CD4-positive, alpha-beta memory T cell (primary cell): ENCODE measurements around the gene FAM3A. TPM values are rescaled to one million over a fixed set of nuclear protein-coding genes. Genes with fewer than 3 reads are reported as not detected.
A peak's percentile ranks its signal among the peaks of the same experiment; 100 is the strongest.
"Not testable (repeated sequence)": the region's sequence is repeated elsewhere in the genome, so short reads cannot be mapped to it uniquely, and the experiment has no call there.

Experiments
- CTCF ChIA-PET: fragments of 350-600 bp; sonication (Branson Sonifier 250); formaldehyde crosslinking; loops from one replicate; lab custom pipeline; 2021; ENCODE audit warnings: inconsistent platforms; ENCODE audit not compliant: partially characterized antibody; lab: Charles Lee
- POLR2A ChIA-PET: fragments of 350-600 bp; sonication (Branson Sonifier 250); formaldehyde crosslinking; loops from one replicate; lab custom pipeline; 2021; ENCODE audit not compliant: partially characterized antibody; lab: Charles Lee
- DNase-seq, 5 donors: peaks; one replicate each; pipeline versions ENCODE4 v3.0.0 to v3.0.0-alpha.2; 2020 to 2022; ENCODE audit warnings: mixed read lengths in 1 of 5
- H3K27ac ChIP-seq: one replicate; pipeline ENCODE4 v1.7.0; 2013; ENCODE audit warnings: low read depth, low read length
- H3K27me3 ChIP-seq: 2 replicates; pipeline ENCODE4 v1.7.0; 2013; ENCODE audit warnings: mild to moderate bottlenecking, low read length, moderate library complexity; ENCODE audit not compliant: insufficient read depth
- H3K36me3 ChIP-seq: 2 replicates; pipeline ENCODE4 v1.7.0; 2013; ENCODE audit warnings: mild to moderate bottlenecking, low read length, moderate library complexity; ENCODE audit not compliant: insufficient read depth
- H3K4me1 ChIP-seq: 2 replicates; pipeline ENCODE4 v1.7.0; 2013; ENCODE audit warnings: mild to moderate bottlenecking, low read length, moderate library complexity; ENCODE audit not compliant: insufficient read depth
- H3K4me3 ChIP-seq, 2 donors: one replicate each; pipeline ENCODE4 v1.7.0; 2013; ENCODE audit warnings: low read length in 2 of 2, mild to moderate bottlenecking in 1 of 2
- H3K9me3 ChIP-seq, 2 donors: one replicate each; pipeline ENCODE4 v1.7.0; 2013; ENCODE audit warnings: low read length in 2 of 2, control low read depth in 1 of 2; ENCODE audit not compliant: control insufficient read depth in 1 of 2
- H3K27ac Mint-ChIP-seq, 7 donors: one replicate each; pipeline ENCODE4 v1.8.0; 2020 to 2021; ENCODE audit warnings: mixed read lengths in 7 of 7, mild to moderate bottlenecking in 6 of 7, inconsistent platforms in 3 of 7, moderate library complexity in 3 of 7
- H3K27me3 Mint-ChIP-seq, 2 donors: one replicate each; pipeline ENCODE4 v1.8.0; 2020 to 2021; ENCODE audit warnings: mixed read lengths in 2 of 2
- H3K36me3 Mint-ChIP-seq, 2 donors: one replicate each; pipeline ENCODE4 v1.8.0; 2020 to 2021; ENCODE audit warnings: mixed read lengths in 2 of 2, inconsistent platforms in 1 of 2, mild to moderate bottlenecking in 1 of 2
- H3K4me1 Mint-ChIP-seq, 4 donors: one replicate each; pipeline ENCODE4 v1.8.0; 2020 to 2021; ENCODE audit warnings: mixed read lengths in 4 of 4, mild to moderate bottlenecking in 1 of 4
- H3K4me3 Mint-ChIP-seq, 8 donors: one replicate each; pipeline ENCODE4 v1.8.0; 2020 to 2021; ENCODE audit warnings: mixed read lengths in 8 of 8, mild to moderate bottlenecking in 7 of 8, moderate library complexity in 6 of 8, inconsistent platforms in 3 of 8
- H3K9me3 Mint-ChIP-seq, 8 donors: one replicate each; pipeline ENCODE4 v1.8.0; 2020 to 2021; ENCODE audit warnings: mixed read lengths in 8 of 8, mild to moderate bottlenecking in 5 of 8, inconsistent platforms in 3 of 8, moderate library complexity in 1 of 8
- intact Hi-C: fragments of 100-400 bp; cut with micrococcal nuclease; formaldehyde crosslinking; loops from one replicate; pipeline ENCODE4 v1.15.1; 2023
- polyA plus RNA-seq, 2 donors: library from polyadenylated mRNA; unstranded; fragments of 300-500 nt; fragmentation: Illumina TruSeq; gene quantifications; one replicate each; pipeline ENCODE4 v1.2.3, GENCODE V29; 2021
- total RNA-seq, 2 experiments: library from RNA; stranded (reverse); gene quantifications; one replicate each; pipeline ENCODE4 v1.2.3, GENCODE V29; 2021

Gene FAM3A
- total and polyA plus RNA-seq, 4 experiments from 2014 or later = 18.4 to 51.8 (median 35.6) TPM

DNA sequence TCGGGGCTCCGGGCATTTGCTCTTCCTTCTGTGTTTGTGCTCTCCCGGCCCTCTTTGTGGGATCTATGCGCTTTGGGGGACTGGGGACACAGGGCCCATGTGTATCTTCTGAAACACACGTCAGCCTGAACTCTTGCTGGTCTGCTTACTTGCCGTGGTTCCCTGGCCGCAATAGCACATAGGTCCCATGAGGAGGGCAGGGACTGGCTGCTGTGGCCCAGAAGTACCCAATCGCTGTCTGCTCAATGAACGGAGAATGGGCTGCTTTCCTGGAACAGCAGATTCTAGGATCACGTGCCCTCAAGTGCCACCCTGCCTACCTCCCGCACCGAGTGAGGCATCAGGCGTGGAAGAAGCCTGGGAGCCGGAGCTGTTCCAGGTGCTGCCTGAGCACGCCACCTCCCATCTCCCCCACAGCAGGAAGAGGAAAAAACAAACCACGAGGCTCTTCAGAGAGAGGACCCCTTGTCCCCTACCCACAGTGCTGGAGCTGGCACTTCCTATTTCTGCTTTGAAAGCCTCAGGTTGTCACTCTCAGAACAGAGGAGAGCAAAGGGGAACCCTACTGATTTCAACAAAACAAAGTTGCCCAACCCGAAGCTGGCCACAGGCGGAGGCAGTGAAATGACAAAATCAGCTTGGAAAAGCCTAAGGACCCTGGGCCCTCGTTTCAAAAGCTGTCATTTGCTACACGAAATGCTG, 26.8 kb upstream of the FAM3A start:
- ChIA-PET CTCF (interaction anchor here (1.0 to 1.9 kb wide), 4 partner anchors 8 to 529 kb away, joined by 3 to 7 read pairs (median 4); no protein-coding TSS in a partner anchor), POLR2A (interaction anchor here (0.8 to 1.2 kb wide), 2 partner anchors 145 to 172 kb away, joined by 3 read pairs; partner anchors contain the start of gene RPL10)
- no peak overlapping the region for H3K4me3 ChIP-seq
- Mint-ChIP-seq H3K36me3 (peaks cover 0 to 10% of the 10 kb centered on the region in 2 donors), H3K9me3 (peaks cover 0 to 2% (median 0%) of the 10 kb centered on the region in 8 donors), H3K4me3 (peak overlapping the region in 7 of 8 donors; percentile 17 to 64 (median 43)), H3K27ac (peak overlapping the region in 6 of 7 donors; percentile 43 to 88 (median 70)), H3K27me3 (no peaks in the 10 kb centered on the region), H3K4me1 (peaks cover 10 to 35% (median 10%) of the 10 kb centered on the region in 4 donors)
- H3K27me3 ChIP-seq = no peaks in the 10 kb centered on the region
- DNase-seq = no peak
- H3K27ac ChIP-seq = no peak overlapping the region
- no peaks in the 10 kb centered on the region for H3K9me3 ChIP-seq
- peaks cover 8% of the 10 kb centered on the region for H3K36me3 ChIP-seq
- peaks cover 20% of the 10 kb centered on the region for H3K4me1 ChIP-seq
- intact Hi-C loops = no loop called here

DNA sequence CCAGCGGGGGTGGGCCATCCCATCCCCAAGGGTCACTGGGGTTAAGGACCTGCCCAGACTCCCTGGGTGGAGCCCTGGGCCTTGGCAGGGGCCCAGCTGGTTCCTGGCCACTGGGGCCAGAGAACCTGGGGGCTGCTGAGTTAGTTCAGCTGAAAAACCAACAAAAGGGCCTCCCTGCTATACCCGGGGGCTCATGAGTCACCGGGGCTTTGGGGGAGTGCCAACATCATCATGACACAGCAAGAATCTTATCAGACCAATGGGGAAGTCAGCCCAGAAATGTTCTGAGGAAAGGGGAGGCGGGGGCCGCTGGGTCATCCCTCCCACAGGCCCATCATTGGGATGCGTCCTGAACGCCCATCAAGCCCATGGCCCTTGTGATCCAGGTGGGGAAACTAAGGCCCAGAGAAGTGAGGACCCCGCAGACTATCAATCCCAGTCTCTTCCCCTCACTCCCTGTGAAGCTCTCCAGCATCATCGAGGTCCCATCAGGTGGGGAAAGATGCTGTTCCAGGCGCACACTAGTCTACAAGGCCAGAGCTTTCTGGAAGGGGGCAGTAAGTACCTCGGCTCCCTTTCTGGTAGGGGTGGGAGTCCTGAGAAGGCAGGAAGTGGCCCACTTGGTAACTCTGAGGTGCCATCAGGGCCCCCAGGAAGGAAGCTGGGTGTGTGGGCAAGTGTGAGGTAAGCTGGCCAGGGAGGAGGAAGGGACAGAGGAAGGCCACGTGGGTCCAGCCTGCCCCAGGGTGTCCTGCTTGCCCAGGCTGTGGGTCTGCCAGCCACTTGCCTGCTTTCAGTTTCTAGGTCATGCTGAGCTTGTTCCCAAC, 26.1 kb upstream of the FAM3A start:
- intact Hi-C loops = no loop called here
- ChIA-PET CTCF (interaction anchor here (1.9 kb wide), 1 partner anchor 15 kb away, joined by 7 read pairs; no protein-coding TSS in a partner anchor), POLR2A (interaction anchor here (1.2 kb wide), 1 partner anchor 171 kb away, joined by 3 read pairs; no protein-coding TSS in a partner anchor)
- H3K9me3 Mint-ChIP-seq = peaks cover 0 to 2% (median 0%) of the 10 kb centered on the region in 8 donors
- no peaks in the 10 kb centered on the region for H3K27me3 ChIP-seq
- no peak for DNase-seq
- H3K27me3 Mint-ChIP-seq = no peaks in the 10 kb centered on the region
- H3K27ac ChIP-seq = no peak overlapping the region
- peaks cover 0 to 6% of the 10 kb centered on the region in 2 donors for H3K36me3 Mint-ChIP-seq
- H3K4me3 ChIP-seq = no peak overlapping the region
- H3K36me3 ChIP-seq = peaks cover 8% of the 10 kb centered on the region
- H3K4me3 Mint-ChIP-seq = peak overlapping the region in 1 of 8 donors; percentile 21
- H3K27ac Mint-ChIP-seq = peak overlapping the region in 4 of 7 donors; percentile 68 to 88 (median 76)
- no peaks in the 10 kb centered on the region for H3K9me3 ChIP-seq
- peaks cover 20% of the 10 kb centered on the region for H3K4me1 ChIP-seq
- H3K4me1 Mint-ChIP-seq = peaks cover 8 to 34% (median 9%) of the 10 kb centered on the region in 4 donors

DNA sequence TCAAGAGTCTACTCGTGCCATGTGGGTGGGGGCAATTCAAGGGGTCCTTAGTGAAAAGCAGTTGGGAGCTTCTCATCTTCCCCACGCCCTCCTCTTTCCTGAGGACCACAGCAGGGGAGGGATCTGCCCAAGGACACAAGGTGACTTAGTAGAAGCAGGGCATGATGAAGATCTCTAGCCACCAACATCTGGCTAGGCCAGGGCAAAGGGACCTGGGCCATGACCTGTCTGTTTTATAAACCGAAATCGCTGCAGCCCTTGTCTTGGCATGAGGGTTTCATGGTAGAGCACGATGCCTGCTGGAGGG, 25.5 kb upstream of the FAM3A start:
- ChIA-PET CTCF (no interaction called here), POLR2A (no interaction called here)
- Histone ChIP-seq H3K4me1 (peaks cover 20% of the 10 kb centered on the region), H3K27me3 (no peaks in the 10 kb centered on the region), H3K27ac (no peak overlapping the region), H3K36me3 (peaks cover 8% of the 10 kb centered on the region), H3K4me3 (no peak overlapping the region), H3K9me3 (no peaks in the 10 kb centered on the region)
- DNase-seq = no peak
- Mint-ChIP-seq H3K27me3 (no peaks in the 10 kb centered on the region), H3K9me3 (peaks cover 0 to 2% (median 0%) of the 10 kb centered on the region in 8 donors), H3K4me3 (no peak overlapping the region), H3K27ac (no peak overlapping the region), H3K36me3 (peaks cover 0 to 5% of the 10 kb centered on the region in 2 donors), H3K4me1 (peaks cover 8 to 34% (median 9%) of the 10 kb centered on the region in 4 donors)
- intact Hi-C loops = no loop called here

DNA sequence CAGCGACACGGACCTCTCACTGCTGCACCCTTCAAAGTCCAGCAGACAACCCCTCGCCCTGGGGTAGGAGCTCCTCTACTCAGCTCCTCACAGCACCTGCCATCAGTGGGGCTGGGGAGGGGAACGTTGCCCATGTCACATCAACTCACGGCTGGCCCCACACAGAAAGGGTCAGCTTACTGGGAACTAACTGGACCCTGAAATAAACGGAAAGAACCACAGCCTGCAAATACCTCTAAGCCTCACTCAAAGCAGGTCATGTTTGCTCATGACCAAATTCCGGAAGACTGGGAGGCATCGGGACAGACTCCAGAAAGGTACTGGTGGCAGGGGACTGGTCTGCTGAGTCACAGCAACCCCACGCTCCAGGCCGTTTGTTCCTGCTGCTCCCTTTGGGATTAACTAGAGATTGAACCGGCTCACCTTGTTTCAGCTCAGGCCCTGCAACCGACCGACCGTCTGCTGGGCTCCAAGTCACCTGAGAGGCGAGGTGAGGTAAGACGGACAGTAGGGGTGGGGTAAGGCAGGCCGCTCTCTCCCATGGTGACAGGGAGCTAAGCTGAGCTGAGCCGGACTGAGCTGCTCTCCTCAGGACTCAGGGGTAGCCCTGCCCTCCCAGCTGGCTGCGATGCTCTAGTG, 25.0 kb upstream of the FAM3A start:
- CTCF ChIA-PET = no interaction called here

DNA sequence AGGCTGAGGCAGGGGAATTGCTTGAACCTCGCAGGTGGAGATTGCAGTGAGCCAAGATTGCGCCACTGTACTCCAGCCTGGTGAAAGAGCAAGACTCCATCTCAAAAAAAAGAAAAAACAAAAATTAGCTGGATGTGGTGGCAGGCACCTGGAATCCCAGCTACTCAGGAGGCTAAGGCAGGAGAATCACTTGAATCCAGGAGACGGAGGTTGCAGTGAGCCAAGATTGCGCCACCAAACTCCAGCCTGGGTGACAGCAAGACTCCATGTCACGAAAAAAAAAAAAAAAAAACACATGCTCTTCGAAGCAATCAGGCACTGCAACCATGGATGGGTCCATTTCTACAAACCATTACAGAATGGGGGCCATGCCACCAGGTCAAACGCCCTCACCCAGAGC, 24.3 kb upstream of the FAM3A start:
- peaks cover 5 to 23% (median 7%) of the 10 kb centered on the region in 4 donors for H3K4me1 Mint-ChIP-seq
- H3K9me3 ChIP-seq, CTCF ChIA-PET, intact Hi-C loops, H3K36me3 Mint-ChIP-seq, H3K36me3 ChIP-seq, H3K27ac ChIP-seq, H3K4me3 ChIP-seq, H3K9me3 Mint-ChIP-seq, POLR2A ChIA-PET, H3K4me3 Mint-ChIP-seq, DNase-seq, H3K27me3 Mint-ChIP-seq, H3K27me3 ChIP-seq: not testable (repeated sequence)
- peak overlapping the region in 1 of 7 donors; percentile 73 for H3K27ac Mint-ChIP-seq
- peaks cover 13% of the 10 kb centered on the region for H3K4me1 ChIP-seq

More for the DNA sequence above, 25.0 kb upstream of the FAM3A start:
- Histone ChIP-seq H3K36me3 (peaks cover 8% of the 10 kb centered on the region), H3K27ac (no peak overlapping the region), H3K9me3 (no peaks in the 10 kb centered on the region), H3K27me3 (no peaks in the 10 kb centered on the region), H3K4me1 (peaks cover 16% of the 10 kb centered on the region), H3K4me3 (no peak overlapping the region)
- Mint-ChIP-seq H3K4me1 (peaks cover 7 to 29% (median 8%) of the 10 kb centered on the region in 4 donors), H3K36me3 (peaks cover 0 to 5% of the 10 kb centered on the region in 2 donors), H3K27me3 (no peaks in the 10 kb centered on the region), H3K27ac (peak overlapping the region in 1 of 7 donors; percentile 73), H3K4me3 (no peak overlapping the region), H3K9me3 (peaks cover 0 to 2% (median 0%) of the 10 kb centered on the region in 8 donors)
- DNase-seq = no peak
- POLR2A ChIA-PET = interaction anchor here (0.8 kb wide), 1 partner anchor 232 kb away, joined by 4 read pairs; no protein-coding TSS in a partner anchor
- intact Hi-C loops = no loop called here

DNA sequence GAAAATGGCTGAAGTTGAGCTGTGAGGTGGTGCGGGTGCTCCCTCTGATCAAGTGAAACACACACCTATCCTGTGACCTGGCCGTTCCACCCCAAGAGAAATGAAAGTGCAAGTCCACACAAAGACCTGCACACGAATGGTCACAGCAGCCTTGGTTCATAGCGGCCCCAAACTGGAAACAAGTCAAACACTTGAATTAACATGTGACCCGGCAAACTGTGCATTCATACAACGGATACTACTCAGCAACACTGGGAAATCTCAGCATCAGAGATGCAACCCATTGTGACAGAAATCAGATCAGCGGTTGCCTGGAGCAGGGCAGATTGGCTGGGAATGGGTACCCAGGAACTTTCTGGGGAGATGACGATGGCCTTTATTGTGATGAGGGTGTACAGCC, 23.0 kb upstream of the FAM3A start:
- Histone ChIP-seq H3K27me3 (no peaks in the 10 kb centered on the region), H3K27ac (no peak overlapping the region), H3K36me3 (peaks cover 3% of the 10 kb centered on the region), H3K4me3 (no peak overlapping the region), H3K4me1 (peaks cover 21% of the 10 kb centered on the region), H3K9me3 (no peaks in the 10 kb centered on the region)
- H3K9me3 Mint-ChIP-seq = peaks cover 0 to 2% (median 0%) of the 10 kb centered on the region in 8 donors
- no peak for DNase-seq
- H3K36me3 Mint-ChIP-seq = peaks cover 0 to 11% of the 10 kb centered on the region in 2 donors
- H3K4me3 Mint-ChIP-seq = no peak overlapping the region
- H3K27ac Mint-ChIP-seq = no peak overlapping the region
- CTCF ChIA-PET = interaction anchor here (1.6 kb wide), 1 partner anchor 12 kb away, joined by 4 read pairs; no protein-coding TSS in a partner anchor
- no peaks in the 10 kb centered on the region for H3K27me3 Mint-ChIP-seq
- intact Hi-C loops = no loop called here
- POLR2A ChIA-PET = no interaction called here
- peaks cover 7 to 25% (median 12%) of the 10 kb centered on the region in 4 donors for H3K4me1 Mint-ChIP-seq
